ENCODE results near the gene CDKL2. TPM values are rescaled to one million over a fixed set of nuclear protein-coding genes. Genes with fewer than 3 reads are reported as not detected.
"Not testable (repeated sequence)": the region's sequence is repeated elsewhere in the genome, so short reads cannot be mapped to it uniquely, and the experiment has no call there.

CDKL2 gene
- total RNA-seq, 1 donor from 2014 or later = 0.74 TPM

DNA sequence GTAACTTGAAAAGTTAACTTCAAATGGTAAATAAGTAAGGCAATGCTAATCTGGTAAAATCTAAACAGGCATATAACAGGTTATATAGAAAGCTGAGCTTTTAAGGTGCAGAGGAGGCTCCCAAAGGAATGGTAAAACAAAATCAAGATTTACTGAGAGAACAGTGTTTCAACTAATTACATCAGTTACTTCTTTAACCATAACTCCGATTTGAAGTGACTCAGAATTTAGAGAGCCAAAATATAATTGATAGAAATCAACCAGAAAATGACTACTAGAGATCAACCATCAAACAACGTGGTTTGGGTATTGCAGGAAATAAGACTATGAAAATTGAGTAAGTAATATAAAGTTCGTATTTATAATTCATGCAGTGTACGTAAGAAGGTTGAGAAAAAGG is 36.0 kb upstream of the CDKL2 start:
- Histone ChIP-seq H3K4me3 (no peak overlapping the region), H3K36me3 (peaks cover 0 to 7% of the 10 kb centered on the region in 2 donors), H3K27me3 (no peaks in the 10 kb centered on the region), H3K4me1 (peaks cover 55% of the 10 kb centered on the region), H3K27ac (no peak overlapping the region), H3K9me3 (no peaks in the 10 kb centered on the region)
- TF ChIP-seq POLR2A (IDR thresholded peaks at IDR 0.05) (no peak), POLR2AphosphoS5 (IDR thresholded peaks at IDR 0.05; ENCODE audit: insufficient read depth in 1 of 2, low read depth in 1 of 2) (no peak)
- TF ChIP-seq, protein P1, sequence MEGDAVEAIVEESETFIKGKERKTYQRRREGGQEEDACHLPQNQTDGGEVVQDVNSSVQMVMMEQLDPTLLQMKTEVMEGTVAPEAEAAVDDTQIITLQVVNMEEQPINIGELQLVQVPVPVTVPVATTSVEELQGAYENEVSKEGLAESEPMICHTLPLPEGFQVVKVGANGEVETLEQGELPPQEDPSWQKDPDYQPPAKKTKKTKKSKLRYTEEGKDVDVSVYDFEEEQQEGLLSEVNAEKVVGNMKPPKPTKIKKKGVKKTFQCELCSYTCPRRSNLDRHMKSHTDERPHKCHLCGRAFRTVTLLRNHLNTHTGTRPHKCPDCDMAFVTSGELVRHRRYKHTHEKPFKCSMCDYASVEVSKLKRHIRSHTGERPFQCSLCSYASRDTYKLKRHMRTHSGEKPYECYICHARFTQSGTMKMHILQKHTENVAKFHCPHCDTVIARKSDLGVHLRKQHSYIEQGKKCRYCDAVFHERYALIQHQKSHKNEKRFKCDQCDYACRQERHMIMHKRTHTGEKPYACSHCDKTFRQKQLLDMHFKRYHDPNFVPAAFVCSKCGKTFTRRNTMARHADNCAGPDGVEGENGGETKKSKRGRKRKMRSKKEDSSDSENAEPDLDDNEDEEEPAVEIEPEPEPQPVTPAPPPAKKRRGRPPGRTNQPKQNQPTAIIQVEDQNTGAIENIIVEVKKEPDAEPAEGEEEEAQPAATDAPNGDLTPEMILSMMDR (IDR thresholded peaks at IDR 0.05) = no peak
- intact Hi-C loops (cut with DNase I) = no loop called here
- DNase-seq (ENCODE audit: extremely low spot score in 2 of 2) = no peak

DNA sequence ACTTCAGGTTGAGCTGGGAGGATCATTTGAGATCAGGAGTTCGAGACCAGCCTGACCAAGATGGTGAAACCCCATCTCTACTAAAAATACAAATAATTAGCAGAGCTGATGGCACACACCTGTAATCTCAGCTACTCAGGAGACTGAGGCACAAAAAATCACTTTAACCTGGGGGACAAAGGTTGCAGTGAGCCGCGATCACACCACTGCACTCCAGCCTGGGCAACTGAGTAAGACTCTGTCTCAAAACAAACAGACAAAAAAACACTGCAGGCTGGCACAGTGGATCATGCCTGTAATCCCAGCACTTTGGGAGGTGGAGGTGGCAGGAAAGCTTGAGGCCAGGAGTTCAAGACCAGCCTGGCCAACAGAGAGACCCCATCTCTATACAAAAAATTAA is 34.3 kb upstream of the CDKL2 start:
- Histone ChIP-seq H3K36me3 (peaks cover 0 to 16% of the 10 kb centered on the region in 2 donors), H3K4me1 (peaks cover 38% of the 10 kb centered on the region)
- H3K9me3 ChIP-seq; H3K27me3 ChIP-seq; DNase-seq (ENCODE audit: extremely low spot score in 2 of 2); intact Hi-C loops (cut with DNase I); H3K4me3 ChIP-seq; H3K27ac ChIP-seq: not testable (repeated sequence)

DNA sequence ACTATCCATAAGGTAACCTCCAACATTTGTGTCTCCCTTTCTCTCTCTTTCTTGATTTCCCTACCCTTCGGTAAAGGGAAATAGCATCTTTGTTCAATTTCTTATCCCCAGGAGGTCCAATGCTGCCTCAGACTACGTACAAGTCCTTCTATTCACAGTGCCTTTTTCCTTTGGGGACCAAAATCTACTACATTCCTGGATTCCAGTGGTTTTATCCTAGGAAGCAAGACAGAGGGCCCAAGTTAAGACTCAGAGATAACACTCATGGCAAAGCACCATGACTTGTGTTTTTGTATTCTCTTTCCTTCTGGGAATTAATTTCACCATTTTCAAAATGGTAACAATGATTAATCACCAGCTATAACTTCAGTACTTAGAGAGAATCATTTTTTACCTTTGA is 32.3 kb upstream of the CDKL2 start:
- intact Hi-C loops (cut with DNase I) = no loop called here
- TF ChIP-seq POLR2AphosphoS5 (IDR thresholded peaks at IDR 0.05; ENCODE audit: insufficient read depth in 1 of 2, low read depth in 1 of 2) (no peak), POLR2A (IDR thresholded peaks at IDR 0.05) (no peak)
- TF ChIP-seq, protein P1 (IDR thresholded peaks at IDR 0.05) = no peak
- peaks cover 18% of the 10 kb centered on the region for H3K4me1 ChIP-seq
- peaks cover 0 to 30% of the 10 kb centered on the region in 2 donors for H3K36me3 ChIP-seq
- H3K9me3 ChIP-seq = no peaks in the 10 kb centered on the region
- DNase-seq (ENCODE audit: extremely low spot score in 2 of 2) = no peak
- no peak overlapping the region for H3K27ac ChIP-seq
- no peaks in the 10 kb centered on the region for H3K27me3 ChIP-seq
- H3K4me3 ChIP-seq = no peak overlapping the region

DNA sequence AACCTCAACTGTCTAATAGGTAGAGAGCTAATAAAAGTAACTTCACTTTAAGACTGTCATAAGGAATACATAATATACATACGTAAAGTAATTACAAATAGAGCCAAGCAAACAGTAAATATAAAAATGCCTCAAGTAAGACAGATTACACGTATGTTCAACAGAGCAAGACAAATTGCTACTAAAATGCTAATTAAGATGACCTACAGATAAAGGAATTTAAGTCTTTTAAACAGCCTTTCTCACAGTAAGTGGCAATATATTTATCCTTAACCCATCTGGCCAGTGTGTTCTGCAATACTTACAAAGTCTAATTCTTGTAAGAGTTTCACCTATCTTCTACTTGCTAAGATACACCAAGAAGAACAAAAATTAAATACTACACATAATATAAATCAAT is 30.2 kb upstream of the CDKL2 start:
- no peaks in the 10 kb centered on the region for H3K9me3 ChIP-seq
- intact Hi-C loops (cut with DNase I) = no loop called here
- TF ChIP-seq, protein P1 (IDR thresholded peaks at IDR 0.05) = no peak
- TF ChIP-seq POLR2A (IDR thresholded peaks at IDR 0.05) = no peak
- TF ChIP-seq POLR2AphosphoS5 (IDR thresholded peaks at IDR 0.05; ENCODE audit: insufficient read depth in 1 of 2, low read depth in 1 of 2) = no peak
- H3K27ac ChIP-seq = no peak overlapping the region
- no peaks in the 10 kb centered on the region for H3K27me3 ChIP-seq
- H3K4me3 ChIP-seq = no peak overlapping the region
- no peak for DNase-seq (ENCODE audit: extremely low spot score in 2 of 2)
- peaks cover 0 to 43% of the 10 kb centered on the region in 2 donors for H3K36me3 ChIP-seq
- no peaks in the 10 kb centered on the region for H3K4me1 ChIP-seq

DNA sequence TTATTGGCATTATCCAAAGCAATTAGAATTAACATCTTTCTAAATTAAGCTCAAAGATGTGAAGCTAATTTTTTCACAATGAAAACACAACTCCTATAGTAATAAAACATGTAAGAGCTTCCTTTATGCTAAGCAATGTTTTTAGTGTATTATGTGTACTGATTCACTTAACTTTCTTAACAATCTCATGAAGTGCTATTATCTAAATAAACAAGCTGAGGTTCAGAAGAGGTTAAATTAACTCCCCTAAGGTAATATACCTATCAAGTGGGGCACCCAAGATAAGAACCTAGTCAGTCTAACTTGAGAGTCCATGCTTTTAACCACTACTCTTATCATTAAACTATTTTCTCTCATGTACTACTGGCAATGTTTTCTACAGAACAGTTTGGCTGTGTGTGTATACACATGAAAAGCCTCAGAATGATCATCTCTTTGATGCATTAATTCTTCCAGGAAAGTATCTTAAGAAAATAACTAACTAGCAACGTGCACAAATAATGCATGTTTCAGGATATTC is 29.2 kb upstream of the CDKL2 start:
- intact Hi-C loops (cut with DNase I) = no loop called here

More for the DNA sequence above, 29.2 kb upstream of the CDKL2 start:
- TF ChIP-seq POLR2A (IDR thresholded peaks at IDR 0.05) = no peak
- TF ChIP-seq, protein P1 (IDR thresholded peaks at IDR 0.05) = no peak
- TF ChIP-seq POLR2AphosphoS5 (IDR thresholded peaks at IDR 0.05; ENCODE audit: insufficient read depth in 1 of 2, low read depth in 1 of 2) = no peak
- H3K36me3 ChIP-seq = peaks cover 0 to 49% of the 10 kb centered on the region in 2 donors
- no peaks in the 10 kb centered on the region for H3K4me1 ChIP-seq
- no peak for DNase-seq (ENCODE audit: extremely low spot score in 2 of 2)
- no peak overlapping the region for H3K27ac ChIP-seq
- no peaks in the 10 kb centered on the region for H3K9me3 ChIP-seq
- H3K4me3 ChIP-seq = no peak overlapping the region
- H3K27me3 ChIP-seq = no peaks in the 10 kb centered on the region

Measured in vagina (tissue), 2 donors.